DMS114 treated with DMSO at 0.1 percent for 48 hours (cell line): ENCODE data around the gene ATG16L2.

Experiments used
- DNase-seq: peaks from one replicate; lab custom pipeline; 2025; ENCODE audit not compliant: unreplicated experiment; lab: John Stamatoyannopoulos, UW

Gene ATG16L2

DNA sequence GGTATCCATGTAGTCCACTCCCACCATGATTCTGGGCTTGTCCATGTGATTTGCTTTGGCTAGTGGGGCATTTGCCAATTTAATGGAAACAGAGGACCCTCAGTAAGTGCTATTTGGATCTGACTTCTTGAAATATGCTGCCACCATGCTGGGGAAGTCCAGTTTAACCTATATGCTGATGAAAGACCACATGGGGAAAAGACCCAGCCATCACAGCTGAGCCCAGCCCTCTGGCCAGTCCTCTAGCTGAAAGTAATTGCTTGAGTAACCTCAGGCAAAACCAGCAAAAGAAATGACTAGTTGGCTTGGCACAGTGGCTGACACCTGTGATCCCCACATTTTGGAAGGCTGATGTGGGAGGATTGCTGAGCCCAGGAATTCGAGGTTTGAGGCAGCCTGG, 61.5 kb downstream of the ATG16L2 start:
- no peak for DNase-seq

DNA sequence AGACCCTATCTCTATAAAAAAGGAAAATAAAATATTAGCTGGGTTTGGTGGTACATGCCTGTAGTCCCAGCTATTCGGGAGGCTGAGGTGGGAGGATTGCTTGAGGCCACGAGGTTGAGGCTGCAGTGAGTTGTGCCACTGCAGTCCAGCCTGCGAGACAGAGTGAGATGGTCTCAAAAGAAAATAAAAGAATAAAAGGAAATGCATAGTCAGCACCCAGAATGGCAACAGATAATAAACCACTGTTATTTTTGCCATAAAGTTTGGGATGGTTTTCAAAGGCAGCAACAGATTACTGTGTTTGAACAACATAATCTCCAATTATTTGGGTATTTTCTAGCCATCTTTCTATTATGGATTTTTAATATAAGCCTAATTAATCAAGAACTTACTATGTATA, 61.9 kb downstream of the ATG16L2 start:
- DNase-seq = no peak
